ENCODE data around the gene AGA.

DNA sequence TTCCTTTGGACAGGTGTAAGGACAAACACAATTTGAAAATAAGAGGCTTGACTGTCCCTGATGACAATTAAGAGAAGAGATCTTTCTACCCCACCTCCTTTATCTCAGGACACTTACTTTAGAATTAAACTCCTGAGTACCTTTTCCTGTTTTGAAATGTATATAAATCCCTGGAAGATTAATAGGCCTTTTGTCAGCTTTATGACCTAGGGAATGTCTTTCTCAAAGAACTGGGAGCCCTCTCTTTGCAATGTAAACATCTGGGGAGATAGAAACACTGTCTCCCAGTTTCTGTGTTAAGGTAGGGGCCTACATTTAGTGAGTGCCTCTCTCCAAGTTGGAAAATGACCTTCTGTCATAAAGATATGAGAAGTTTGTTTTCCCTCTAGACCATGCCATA lies 31.7 kb downstream of the AGA start:
- TF ChIP-seq ETV6 (CRISPR knock-in tag; conservative IDR thresholded peaks at IDR 0.05) (no peak), FOXP1 (IDR thresholded peaks at IDR 0.05) (no peak), FOXP1 (CRISPR knock-in tag; IDR thresholded peaks at IDR 0.05) (no peak), FLYWCH1 (CRISPR knock-in tag; IDR thresholded peaks at IDR 0.05) (no peak), MAFK (conservative IDR thresholded peaks at IDR 0.05 in 1 of 2, IDR thresholded peaks at IDR 0.05 in 1 of 2; ENCODE audit: low read length in 2 of 2) (no peak), CBFB (CRISPR knock-in tag; IDR thresholded peaks at IDR 0.05) (no peak), FUBP1 (CRISPR knock-in tag; IDR thresholded peaks at IDR 0.05; ENCODE audit: borderline replicate concordance) (no peak), ZNF788 (CRISPR knock-in tag; IDR thresholded peaks at IDR 0.05; ENCODE audit: borderline replicate concordance) (no peak), POLR2AphosphoS5 (IDR thresholded peaks at IDR 0.05; ENCODE audit: low read depth, low read length) (no peak), ZFP37 (CRISPR knock-in tag; IDR thresholded peaks at IDR 0.05; ENCODE audit: borderline replicate concordance) (no peak), POLR2AphosphoS2 (IDR thresholded peaks at IDR 0.05; ENCODE audit: low read depth, low read length) (no peak), MLX (CRISPR knock-in tag; IDR thresholded peaks at IDR 0.05) (no peak), FIP1L1 (IDR thresholded peaks at IDR 0.05; ENCODE audit: borderline replicate concordance, insufficient read depth, low read depth, low read length) (no peak), E2F5 (CRISPR knock-in tag; conservative IDR thresholded peaks at IDR 0.05) (no peak)
- TF ChIP-seq, protein P1, sequence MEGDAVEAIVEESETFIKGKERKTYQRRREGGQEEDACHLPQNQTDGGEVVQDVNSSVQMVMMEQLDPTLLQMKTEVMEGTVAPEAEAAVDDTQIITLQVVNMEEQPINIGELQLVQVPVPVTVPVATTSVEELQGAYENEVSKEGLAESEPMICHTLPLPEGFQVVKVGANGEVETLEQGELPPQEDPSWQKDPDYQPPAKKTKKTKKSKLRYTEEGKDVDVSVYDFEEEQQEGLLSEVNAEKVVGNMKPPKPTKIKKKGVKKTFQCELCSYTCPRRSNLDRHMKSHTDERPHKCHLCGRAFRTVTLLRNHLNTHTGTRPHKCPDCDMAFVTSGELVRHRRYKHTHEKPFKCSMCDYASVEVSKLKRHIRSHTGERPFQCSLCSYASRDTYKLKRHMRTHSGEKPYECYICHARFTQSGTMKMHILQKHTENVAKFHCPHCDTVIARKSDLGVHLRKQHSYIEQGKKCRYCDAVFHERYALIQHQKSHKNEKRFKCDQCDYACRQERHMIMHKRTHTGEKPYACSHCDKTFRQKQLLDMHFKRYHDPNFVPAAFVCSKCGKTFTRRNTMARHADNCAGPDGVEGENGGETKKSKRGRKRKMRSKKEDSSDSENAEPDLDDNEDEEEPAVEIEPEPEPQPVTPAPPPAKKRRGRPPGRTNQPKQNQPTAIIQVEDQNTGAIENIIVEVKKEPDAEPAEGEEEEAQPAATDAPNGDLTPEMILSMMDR (CRISPR knock-in tag; IDR thresholded peaks at IDR 0.05): no peak

Measured in HepG2 (cell line).